ENCODE measurements around the gene LARP6. TPM values are rescaled to one million over a fixed set of nuclear protein-coding genes. Genes with fewer than 3 reads are reported as not detected.

Gene LARP6
- total RNA-seq: 1 to 10 TPM; 7.7 to 10.0 TPM
- polyA plus RNA-seq (ENCODE audit: insufficient read length in 6 of 6): 10 to 100 TPM; 12.4 to 17.8 (median 15.2) TPM
- long read RNA-seq, donor 1, full-length matches to known transcripts: 8 of 8 reads
- long read RNA-seq, donor 1, partial matches to known transcripts: 0 of 8 reads
- long read RNA-seq, donor 1, other reads (novel, unspliced or antisense): 0 of 8 reads
- long read RNA-seq, donor 2, full-length matches to known transcripts: 11 of 11 reads
- long read RNA-seq, donor 2, partial matches to known transcripts: 0 of 11 reads
- long read RNA-seq, donor 2, other reads (novel, unspliced or antisense): 0 of 11 reads
- long read RNA-seq, donor 3, full-length matches to known transcripts: 11 of 11 reads
- long read RNA-seq, donor 3, partial matches to known transcripts: 0 of 11 reads
- long read RNA-seq, donor 3, other reads (novel, unspliced or antisense): 0 of 11 reads
- long read RNA-seq, donor 4, full-length matches to known transcripts: 3 of 4 reads
- long read RNA-seq, donor 4, partial matches to known transcripts: 0 of 4 reads
- long read RNA-seq, donor 4, other reads (novel, unspliced or antisense): 1 of 4 reads
- long read RNA-seq, donor 5, full-length matches to known transcripts: 14 of 14 reads
- long read RNA-seq, donor 5, partial matches to known transcripts: 0 of 14 reads
- long read RNA-seq, donor 5, other reads (novel, unspliced or antisense): 0 of 14 reads
- long read RNA-seq, donor 6, full-length matches to known transcripts: 10 of 10 reads
- long read RNA-seq, donor 6, partial matches to known transcripts: 0 of 10 reads
- long read RNA-seq, donor 6, other reads (novel, unspliced or antisense): 0 of 10 reads
- long read RNA-seq, donor 7, full-length matches to known transcripts: 5 of 5 reads
- long read RNA-seq, donor 7, partial matches to known transcripts: 0 of 5 reads
- long read RNA-seq, donor 7, other reads (novel, unspliced or antisense): 0 of 5 reads
- long read RNA-seq, donor 8, full-length matches to known transcripts: 9 of 9 reads
- long read RNA-seq, donor 8, partial matches to known transcripts: 0 of 9 reads
- long read RNA-seq, donor 8, other reads (novel, unspliced or antisense): 0 of 9 reads
- long read RNA-seq, donor 9: 0 reads
- long read RNA-seq, donor 10, full-length matches to known transcripts: 11 of 12 reads
- long read RNA-seq, donor 10, partial matches to known transcripts: 0 of 12 reads
- long read RNA-seq, donor 10, other reads (novel, unspliced or antisense): 1 of 12 reads
- long read RNA-seq, donor 11: 0 reads
- long read RNA-seq, donor 12: 0 reads

- Histone ChIP-seq H3K36me3 (no peaks in the 10 kb centered on the region), H3K9me3 (no peaks in the 10 kb centered on the region), H3K27ac (peak within 1 kb of the TSS; percentile 71 to 85), H3K4me1 (peaks cover 0 to 11% of the 10 kb centered on the region in 2 donors), H3K4me3 (peak within 1 kb of the TSS; percentile 51 to 53), H3K27me3 (peaks cover 27 to 65% of the 10 kb centered on the region in 2 donors)
- intact Hi-C loops (cut with DNase I): no loop called here
- ATAC-seq: peak; percentile 69
- DNase-seq: peak; percentile 40 to 80 (median 57)
- TF ChIP-seq CTCF (IDR thresholded peaks at IDR 0.05): no peak
Observed at GRCh38 chr15:70853973-70854665, at the start of gene LARP6. LARP6 (minus strand) TSS chr15:70854157; CDS start chr15:70854088, 69 bp downstream.

DNA sequence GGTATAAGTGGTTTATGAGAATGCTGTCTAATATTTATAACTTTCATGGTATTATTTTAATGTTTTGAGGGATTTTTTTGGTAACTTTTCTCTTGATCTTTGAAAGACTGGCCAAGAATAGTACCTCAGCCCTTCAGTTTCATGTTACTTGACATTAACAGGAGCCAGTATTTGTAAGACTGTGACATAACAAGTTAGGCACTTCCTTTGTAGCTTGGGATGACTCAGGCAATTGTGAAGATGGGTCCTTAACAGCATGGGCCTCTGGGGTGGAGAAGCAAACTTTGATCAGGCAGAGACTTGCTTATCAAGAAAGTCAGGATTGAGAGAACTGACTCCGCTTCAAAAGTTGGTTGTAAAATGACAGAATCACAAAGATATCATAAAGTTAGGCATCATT lies 48.1 kb upstream of the LARP6 start:
- no peak overlapping the region for H3K27ac ChIP-seq
- intact Hi-C loops (cut with DNase I): no loop called here

GRCh38 chr15:70892912-70893560 lies 39.1 kb upstream of the LARP6 start:
- intact Hi-C loops (cut with DNase I): no loop called here
- peak in 1 of 4 donors; percentile 66 for DNase-seq
- H3K36me3 ChIP-seq: no peaks in the 10 kb centered on the region
- no peaks in the 10 kb centered on the region for H3K9me3 ChIP-seq
- ATAC-seq: peak; percentile 72
- peak in 1 of 2 donors; percentile 38 for TF ChIP-seq CTCF (IDR thresholded peaks at IDR 0.05)
- H3K4me3 ChIP-seq: peak overlapping the region; percentile 61 to 97
- peak overlapping the region; percentile 48 to 70 for H3K27ac ChIP-seq
- peaks cover 0 to 13% of the 10 kb centered on the region in 2 donors for H3K4me1 ChIP-seq
- peaks cover 0 to 8% of the 10 kb centered on the region in 2 donors for H3K27me3 ChIP-seq

More for the DNA sequence above, 48.1 kb upstream of the LARP6 start:
- Histone ChIP-seq H3K4me1 (no peaks in the 10 kb centered on the region), H3K27me3 (no peaks in the 10 kb centered on the region), H3K36me3 (no peaks in the 10 kb centered on the region), H3K4me3 (no peak overlapping the region), H3K9me3 (peaks cover 0 to 2% of the 10 kb centered on the region in 2 donors)
- TF ChIP-seq CTCF (IDR thresholded peaks at IDR 0.05): no peak
- ATAC-seq (peak; percentile 35), DNase-seq (no peak)
